Cardiac muscle cell (in vitro differentiated cells and primary cell): ENCODE results near the gene TNFRSF1A. TPM values are rescaled to one million over a fixed set of nuclear protein-coding genes. Genes with fewer than 3 reads are reported as not detected.
A peak's percentile ranks its signal among the peaks of the same experiment; 100 is the strongest.

Experiments used
- DNase-seq, 2 donors: peaks; one replicate each; pipeline versions ENCODE4 v3.0.0 to v3.0.0-alpha.2; 2010 to 2017; ENCODE audit warnings: low read depth in 1 of 2, low spot score in 1 of 2
- H3K27ac ChIP-seq: fragments of 200-600 bp; sonication (generic); 2 replicates; pipeline ENCODE4 v1.5.1; 2016
- H3K27me3 ChIP-seq: fragments of 200-600 bp; sonication (generic); 2 replicates; pipeline ENCODE4 v1.6.0; 2016; ENCODE audit warnings: control low read depth
- H3K36me3 ChIP-seq: fragments of 200-600 bp; sonication (generic); 2 replicates; pipeline ENCODE4 v1.5.1; 2016; ENCODE audit warnings: control low read depth
- H3K4me1 ChIP-seq: fragments of 200-600 bp; sonication (generic); 2 replicates; pipeline ENCODE4 v1.8.1; 2017; ENCODE audit warnings: low read depth, mild to moderate bottlenecking, mixed run types
- H3K4me3 ChIP-seq: fragments of 200-600 bp; sonication (generic); 2 replicates; pipeline ENCODE4 v1.5.1; 2016; ENCODE audit warnings: mild to moderate bottlenecking
- H3K9me3 ChIP-seq: fragments of 200-600 bp; sonication (generic); 2 replicates; pipeline ENCODE4 v1.5.1; 2017; ENCODE audit warnings: low read depth, mild to moderate bottlenecking, control low read depth
- CTCF ChIP-seq: IDR thresholded peaks from 2 replicates; pipeline ENCODE4 v1.5.1; 2012; ENCODE audit warnings: low read depth, mild to moderate bottlenecking, low read length
- polyA plus RNA-seq: library from polyadenylated mRNA; unstranded; fragments of >200 nt; fragmentation: Nextera tagmentation; extraction: Ambion mirVana; gene quantifications from 2 replicates; pipeline ENCODE4 v1.2.1, GENCODE V29; 2016
- total RNA-seq: library from RNA; depleted of rRNA; stranded (reverse); fragments of >200 nt; gene quantifications from 2 replicates; pipeline ENCODE4 v1.2.3, GENCODE V29; 2016

The TNFRSF1A gene
- total and polyA plus RNA-seq, 2 experiments from 2014 or later: 33.3 to 42.3 TPM

- DNase-seq: no peak
- Histone ChIP-seq H3K4me1 (no peaks in the 10 kb centered on the region), H3K9me3 (no peaks in the 10 kb centered on the region), H3K27ac (no peak overlapping the region), H3K36me3 (no peaks in the 10 kb centered on the region), H3K4me3 (no peak overlapping the region), H3K27me3 (no peaks in the 10 kb centered on the region)
- TF ChIP-seq CTCF: no peak
Observed at GRCh38 chr12:6285532-6286306, 56.2 kb downstream of the TNFRSF1A start.

- H3K4me1 ChIP-seq: no peaks in the 10 kb centered on the region
- DNase-seq: peak; percentile 81 to 86
- no peaks in the 10 kb centered on the region for H3K36me3 ChIP-seq
- H3K27me3 ChIP-seq: no peaks in the 10 kb centered on the region
- H3K27ac ChIP-seq: no peak overlapping the region
- no peaks in the 10 kb centered on the region for H3K9me3 ChIP-seq
- peak; percentile 86 for TF ChIP-seq CTCF
- H3K4me3 ChIP-seq: no peak overlapping the region
Observed at GRCh38 chr12:6285063-6285477, 56.8 kb downstream of the TNFRSF1A start.

- DNase-seq: no peak
Observed at GRCh38 chr12:6284273-6284672, 57.6 kb downstream of the TNFRSF1A start.

GRCh38 chr12:6282453-6282840 is 59.4 kb downstream of the TNFRSF1A start:
- H3K36me3 ChIP-seq: no peaks in the 10 kb centered on the region
- TF ChIP-seq CTCF: no peak
- H3K9me3 ChIP-seq: no peaks in the 10 kb centered on the region
- DNase-seq: no peak
- H3K4me1 ChIP-seq: peaks cover 4% of the 10 kb centered on the region
- peaks cover 7% of the 10 kb centered on the region for H3K27me3 ChIP-seq
- no peak overlapping the region for H3K4me3 ChIP-seq
- H3K27ac ChIP-seq: no peak overlapping the region

More at GRCh38 chr12:6284273-6284672, 57.6 kb downstream of the TNFRSF1A start:
- Histone ChIP-seq H3K9me3 (no peaks in the 10 kb centered on the region), H3K4me3 (no peak overlapping the region), H3K27ac (no peak overlapping the region), H3K27me3 (peaks cover 4% of the 10 kb centered on the region), H3K36me3 (no peaks in the 10 kb centered on the region), H3K4me1 (no peaks in the 10 kb centered on the region)
- no peak for TF ChIP-seq CTCF

GRCh38 chr12:6281081-6281809 is 60.6 kb downstream of the TNFRSF1A start:
- Histone ChIP-seq H3K9me3 (no peaks in the 10 kb centered on the region), H3K36me3 (no peaks in the 10 kb centered on the region), H3K4me3 (no peak overlapping the region), H3K27me3 (peaks cover 7% of the 10 kb centered on the region), H3K27ac (no peak overlapping the region), H3K4me1 (peaks cover 4% of the 10 kb centered on the region)
- no peak for DNase-seq
- no peak for TF ChIP-seq CTCF
